Measurements from ENCODE around the gene GPR183. TPM values are rescaled to one million over a fixed set of nuclear protein-coding genes. Genes with fewer than 3 reads are reported as not detected.

GPR183 gene
- total RNA-seq, 1 donor from 2014 or later = 12.0 TPM

GRCh38 chr13:99294958-99295357 is 12.2 kb downstream of the GPR183 start:
- peaks cover 0 to 6% of the 10 kb centered on the region in 2 donors for H3K36me3 ChIP-seq
- H3K9me3 ChIP-seq = no peaks in the 10 kb centered on the region
- intact Hi-C loops (cut with DNase I) = no loop called here
- no peak for TF ChIP-seq POLR2A (IDR thresholded peaks at IDR 0.05)
- no peak for TF ChIP-seq POLR2AphosphoS5 (IDR thresholded peaks at IDR 0.05; ENCODE audit: insufficient read depth in 1 of 2, low read depth in 1 of 2)
- TF ChIP-seq CTCF (IDR thresholded peaks at IDR 0.05) = no peak
- H3K27ac ChIP-seq = no peak overlapping the region
- no peak overlapping the region for H3K4me3 ChIP-seq
- no peaks in the 10 kb centered on the region for H3K27me3 ChIP-seq
- no peak for DNase-seq (ENCODE audit: extremely low spot score in 2 of 2)
- no peaks in the 10 kb centered on the region for H3K4me1 ChIP-seq

- Histone ChIP-seq H3K27ac (no peak overlapping the region), H3K4me3 (no peak overlapping the region), H3K9me3 (no peaks in the 10 kb centered on the region), H3K36me3 (peaks cover 0 to 6% of the 10 kb centered on the region in 2 donors), H3K4me1 (no peaks in the 10 kb centered on the region), H3K27me3 (no peaks in the 10 kb centered on the region)
- TF ChIP-seq CTCF (IDR thresholded peaks at IDR 0.05) (no peak), POLR2AphosphoS5 (IDR thresholded peaks at IDR 0.05; ENCODE audit: insufficient read depth in 1 of 2, low read depth in 1 of 2) (no peak)
- no peak for DNase-seq (ENCODE audit: extremely low spot score in 2 of 2)
- intact Hi-C loops (cut with DNase I) = no loop called here
Observed at GRCh38 chr13:99294198-99294597, 13.0 kb downstream of the GPR183 start.

- DNase-seq (ENCODE audit: extremely low spot score in 2 of 2) = no peak
- Histone ChIP-seq H3K4me1 (peaks cover under 1% of the 10 kb centered on the region), H3K27me3 (no peaks in the 10 kb centered on the region), H3K27ac (no peak overlapping the region), H3K36me3 (peaks cover 0 to 6% of the 10 kb centered on the region in 2 donors), H3K9me3 (no peaks in the 10 kb centered on the region), H3K4me3 (no peak overlapping the region)
- TF ChIP-seq POLR2AphosphoS5 (IDR thresholded peaks at IDR 0.05; ENCODE audit: insufficient read depth in 1 of 2, low read depth in 1 of 2) (no peak), CTCF (IDR thresholded peaks at IDR 0.05) (no peak), POLR2A (IDR thresholded peaks at IDR 0.05) (no peak)
- intact Hi-C loops (cut with DNase I) = no loop called here
Observed at GRCh38 chr13:99293178-99293577, 14.0 kb downstream of the GPR183 start.

- H3K27me3 ChIP-seq = no peaks in the 10 kb centered on the region
- TF ChIP-seq POLR2AphosphoS5 (IDR thresholded peaks at IDR 0.05; ENCODE audit: insufficient read depth in 1 of 2, low read depth in 1 of 2) (no peak), POLR2A (IDR thresholded peaks at IDR 0.05) (no peak), CTCF (IDR thresholded peaks at IDR 0.05) (no peak)
- H3K36me3 ChIP-seq = peaks cover 0 to 6% of the 10 kb centered on the region in 2 donors
- no peaks in the 10 kb centered on the region for H3K9me3 ChIP-seq
- DNase-seq (ENCODE audit: extremely low spot score in 2 of 2) = no peak
- no peak overlapping the region for H3K27ac ChIP-seq
- H3K4me3 ChIP-seq = no peak overlapping the region
- intact Hi-C loops (cut with DNase I) = no loop called here
- peaks cover 12% of the 10 kb centered on the region for H3K4me1 ChIP-seq
Observed at GRCh38 chr13:99290894-99291293, 16.3 kb downstream of the GPR183 start.

GRCh38 chr13:99289674-99290337 is 17.4 kb downstream of the GPR183 start:
- Histone ChIP-seq H3K27me3 (no peaks in the 10 kb centered on the region), H3K27ac (no peak overlapping the region)
- intact Hi-C loops (cut with DNase I) = no loop called here

More at GRCh38 chr13:99289674-99290337, 17.4 kb downstream of the GPR183 start:
- no peak overlapping the region for H3K4me3 ChIP-seq
- peaks cover 0 to 6% of the 10 kb centered on the region in 2 donors for H3K36me3 ChIP-seq
- TF ChIP-seq CTCF (IDR thresholded peaks at IDR 0.05) (no peak), POLR2AphosphoS5 (IDR thresholded peaks at IDR 0.05; ENCODE audit: insufficient read depth in 1 of 2, low read depth in 1 of 2) (no peak), POLR2A (IDR thresholded peaks at IDR 0.05) (no peak)
- no peaks in the 10 kb centered on the region for H3K9me3 ChIP-seq
- peaks cover 18% of the 10 kb centered on the region for H3K4me1 ChIP-seq
- no peak for DNase-seq (ENCODE audit: extremely low spot score in 2 of 2)

Data from vagina (tissue), 2 donors.